HepG2 (cell line): Measurements from ENCODE around the gene PDYN. TPM values are rescaled to one million over a fixed set of nuclear protein-coding genes. Genes with fewer than 3 reads are reported as not detected.

Experiments used
- ATAC-seq: fragments of 200-7000 bp; cut with Tn5 transposase; 3 replicates; pipeline ENCODE4 v1.9.1; 2020; ENCODE audit warnings: mild to moderate bottlenecking, moderate library complexity
- BruUV-seq: library from RNA; stranded (reverse); fragments of 400-500 nt; replicated peaks from 2 replicates; lab custom pipeline; 2021; lab: Mats Ljungman, UMichigan
- CTCF ChIA-PET: fragments of 300-600 bp; formaldehyde crosslinking; extraction: SDS; loops from one replicate; lab custom pipeline; 2021; ENCODE audit warnings: low total read pairs, inconsistent platforms, low intra/inter-chr PET ratio; lab: Yijun Ruan, JAX
- POLR2A ChIA-PET: fragments of 350-600 bp; sonication (Branson Sonifier 250); formaldehyde crosslinking; loops from one replicate; lab custom pipeline; 2020; ENCODE audit warnings: antibody characterized with exemption, inconsistent platforms; lab: Yijun Ruan, JAX
- DNase-seq: peaks from one replicate; pipeline ENCODE4 v3.0.0-alpha.2; 2015; ENCODE audit warnings: low spot score
- FAIRE-seq: peaks from 3 replicates; lab custom pipeline; 2011; peaks lifted over from hg19 to GRCh38; lab: Jason Lieb, UNC
- H2AFZ ChIP-seq: one replicate; pipeline ENCODE4 v1.6.1; 2011; ENCODE audit warnings: low read length, inconsistent platforms
- H3K27ac ChIP-seq: fragments of 300-600 bp; 3 replicates; pipeline ENCODE4 v1.8.0; 2011; ENCODE audit warnings: mixed run types, mild to moderate bottlenecking, mixed read lengths, low read length, inconsistent platforms; ENCODE audit not compliant: insufficient read depth; ENCODE audit errors: extremely low read length
- H3K27me3 ChIP-seq, 2 experiments: fragments of 200-600 bp in 1 of 2; 2 replicates in 1 of 2; 3 replicates in 1 of 2; pipeline versions ENCODE4 v1.6.0 to v1.8.0; 2011; ENCODE audit warnings: low read length in 2 of 2, mild to moderate bottlenecking in 2 of 2, moderate library complexity in 2 of 2, inconsistent platforms in 1 of 2; ENCODE audit not compliant: insufficient read depth in 2 of 2, control insufficient read depth in 1 of 2
- H3K36me3 ChIP-seq, 2 experiments: fragments of 200-600 bp in 1 of 2; replicated peaks in 1 of 2; 2 replicates in 1 of 2; 3 replicates in 1 of 2; pipeline versions ENCODE4 v1.5.1 to v1.8.0; 2011; ENCODE audit warnings: low read length in 2 of 2, inconsistent platforms in 1 of 2; ENCODE audit not compliant: insufficient read depth in 2 of 2, control insufficient read depth in 1 of 2
- H3K4me1 ChIP-seq: 2 replicates; pipeline ENCODE4 v1.5.1; 2012; ENCODE audit warnings: low read length, inconsistent platforms; ENCODE audit not compliant: insufficient read depth
- H3K4me2 ChIP-seq: 2 replicates; pipeline ENCODE4 v1.6.0; 2011; ENCODE audit warnings: low read depth, low read length, inconsistent platforms
- H3K4me3 ChIP-seq, 3 experiments: fragments of 200-600 bp in 1 of 3; sonication (generic), shearing (Covaris generic) in 1 of 3; replicated peaks in 1 of 3; 2 replicates each; pipeline ENCODE4 v1.5.1; 2011 to 2016; ENCODE audit warnings: low read length in 3 of 3, inconsistent platforms in 2 of 3, low read depth in 2 of 3, mild to moderate bottlenecking in 2 of 3, control low read depth in 1 of 3, mixed read lengths in 1 of 3; ENCODE audit not compliant: insufficient read depth in 1 of 3
- H3K79me2 ChIP-seq: one replicate; pipeline ENCODE4 v1.6.1; 2011; ENCODE audit warnings: low read length, inconsistent platforms; ENCODE audit not compliant: insufficient read depth
- H3K9ac ChIP-seq: 2 replicates; pipeline ENCODE4 v1.6.0; 2011; ENCODE audit warnings: mild to moderate bottlenecking, low read depth, low read length, inconsistent platforms; ENCODE audit not compliant: insufficient read depth
- H3K9me3 ChIP-seq: 2 replicates; pipeline ENCODE4 v1.5.1; 2012; ENCODE audit warnings: mild to moderate bottlenecking, low read length
- H4K20me1 ChIP-seq: 2 replicates; pipeline ENCODE4 v1.6.0; 2011; ENCODE audit warnings: inconsistent platforms, mild to moderate bottlenecking, low read length, moderate library complexity; ENCODE audit not compliant: insufficient read depth
- AGO2 ChIP-seq: fragments of 200-400 bp; formaldehyde crosslinking; optimal IDR thresholded peaks from 2 replicates; pipeline ENCODE3; 2017; ENCODE audit warnings: mild to moderate bottlenecking, low read depth, low read length, moderate library complexity
- CBX1 ChIP-seq: IDR thresholded peaks from one replicate; pipeline ENCODE4 v1.6.1; 2016; ENCODE audit warnings: antibody characterized with exemption, low read depth
- HDAC1 ChIP-seq: sonication (generic); formaldehyde crosslinking; IDR thresholded peaks from 2 replicates; pipeline ENCODE4 v1.5.1; 2020; ENCODE audit warnings: mild to moderate bottlenecking, missing genetic modification reagents
- PHF5A ChIP-seq: IDR thresholded peaks from one replicate; pipeline ENCODE4 v1.6.1; 2018; ENCODE audit warnings: low read depth, missing genetic modification reagents; ENCODE audit not compliant: unreplicated experiment
- PPARG ChIP-seq: conservative IDR thresholded peaks from 2 replicates; pipeline ENCODE4 v1.6.1; 2016; ENCODE audit warnings: missing biosample characterization, missing genetic modification reagents
- TOPORS ChIP-seq: sonication (generic); formaldehyde crosslinking; IDR thresholded peaks from 2 replicates; pipeline ENCODE4 v1.8.0; 2023; ENCODE audit warnings: mild to moderate bottlenecking, missing genetic modification reagents
- WGBS: methylation state at CpG from one replicate; pipeline ENCODE4 v1.1.6; 2017; ENCODE audit warnings: low lambda C conversion rate; 5-methylcytosine and 5-hydroxymethylcytosine counted together
- in situ Hi-C: cut with HindIII; loops from 2 replicates; pipeline ENCODE4 v1.10.0; 2017; ENCODE audit warnings: low pct_unique_long_range_greater_than_20kb; ENCODE audit not compliant: extremely low pct_ligation_motif_present
- intact Hi-C: fragments of 100-400 bp; cut with micrococcal nuclease; formaldehyde crosslinking; loops from one replicate; pipeline ENCODE4 v1.10.0; 2022; ENCODE audit not compliant: unreplicated experiment
- polyA plus RNA-seq, 8 experiments: library from polyadenylated mRNA; depleted of rRNA in 3 of 8; stranded (reverse) in 7 of 8; unstranded in 1 of 8; fragments of >200 nt; fragmentation: Illumina TruSeq in 4 of 8; extraction: Trizol in 4 of 8; gene quantifications; 2 replicates each; pipeline versions ENCODE4 v1.2.1 to v1.2.3, GENCODE V29; 2011 to 2016; ENCODE audit warnings: low read depth in 4 of 8, missing spikeins in 1 of 8, mixed read lengths in 1 of 8; ENCODE audit not compliant: insufficient read depth in 1 of 8
- total RNA-seq, 5 experiments: library from RNA; depleted of rRNA; stranded (reverse); fragments of >200 nt; fragmentation: Illumina TruSeq; extraction: Trizol; gene quantifications; 2 replicates each; pipeline ENCODE4 v1.2.3, GENCODE V29; 2016; ENCODE audit warnings: low read depth in 1 of 5
- TF ChIP-seq, protein P1 (sequence below): sonication (generic); formaldehyde crosslinking; IDR thresholded peaks from 2 replicates; pipeline ENCODE4 v1.4.0; 2020; ENCODE audit warnings: missing genetic modification reagents, borderline replicate concordance

Gene PDYN
- total and polyA plus RNA-seq, 2 of the 13 experiments (the other 11 are each of a cell fraction or from before 2014, with no cell fraction given), result not detected

DNA sequence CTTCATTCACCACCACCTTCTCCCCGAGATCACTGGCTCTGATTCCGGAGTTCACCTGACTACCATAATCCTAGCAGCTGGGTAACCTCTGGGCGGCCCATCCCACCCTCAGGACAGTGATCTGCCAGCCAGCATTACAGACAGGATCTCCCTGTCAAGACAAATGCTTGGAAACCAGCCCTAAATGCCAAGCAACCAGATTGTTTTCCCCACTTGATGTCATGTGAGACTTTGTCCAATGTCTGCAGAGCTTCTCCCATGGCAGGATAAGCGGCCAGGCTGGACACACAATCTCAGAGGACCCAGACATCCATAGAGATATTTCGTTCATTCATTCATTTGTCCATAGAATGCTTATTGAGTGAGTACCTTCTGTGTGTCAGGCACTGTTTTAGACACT is 32.5 kb downstream of the PDYN start:
- H3K27me3 ChIP-seq, result peaks cover 2 to 14% of the 10 kb centered on the region in 2 experiments; a peak in 2 of 5 replicates
- no peaks in the 10 kb centered on the region for H4K20me1 ChIP-seq
- ATAC-seq (no peak), DNase-seq (no peak), FAIRE-seq (no peak)
- H3K4me3 ChIP-seq, result no peak overlapping the region
- ChIA-PET CTCF (no interaction called here), POLR2A (no interaction called here)
- H3K27ac ChIP-seq, result no peak overlapping the region
- H2AFZ ChIP-seq, result no peak overlapping the region
- H3K4me1 ChIP-seq, result peaks cover 5% of the 10 kb centered on the region; the same call in 1 of the 2 replicates
- in situ Hi-C loops (no loop called here), intact Hi-C loops (loop anchor here (5.0 kb wide), 1 partner anchor 1129 kb away; the partner anchor contains the start of gene FAM110A)
- H3K4me2 ChIP-seq, result no peak overlapping the region
- no peaks in the 10 kb centered on the region for H3K79me2 ChIP-seq
- WGBS, result 8% methylated on average over 5 of the region's 5 CpGs
- no TSS peak for BruUV-seq
- no peaks in the 10 kb centered on the region for H3K9me3 ChIP-seq
- no peaks in the 10 kb centered on the region for H3K36me3 ChIP-seq
- H3K9ac ChIP-seq, result no peak overlapping the region
- TF ChIP-seq PHF5A (CRISPR knock-in tag) (no peak), HDAC1 (CRISPR knock-in tag) (no peak), CBX1 (no peak), PPARG (CRISPR knock-in tag) (no peak)
- TF ChIP-seq, protein P1, sequence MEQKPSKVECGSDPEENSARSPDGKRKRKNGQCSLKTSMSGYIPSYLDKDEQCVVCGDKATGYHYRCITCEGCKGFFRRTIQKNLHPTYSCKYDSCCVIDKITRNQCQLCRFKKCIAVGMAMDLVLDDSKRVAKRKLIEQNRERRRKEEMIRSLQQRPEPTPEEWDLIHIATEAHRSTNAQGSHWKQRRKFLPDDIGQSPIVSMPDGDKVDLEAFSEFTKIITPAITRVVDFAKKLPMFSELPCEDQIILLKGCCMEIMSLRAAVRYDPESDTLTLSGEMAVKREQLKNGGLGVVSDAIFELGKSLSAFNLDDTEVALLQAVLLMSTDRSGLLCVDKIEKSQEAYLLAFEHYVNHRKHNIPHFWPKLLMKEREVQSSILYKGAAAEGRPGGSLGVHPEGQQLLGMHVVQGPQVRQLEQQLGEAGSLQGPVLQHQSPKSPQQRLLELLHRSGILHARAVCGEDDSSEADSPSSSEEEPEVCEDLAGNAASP (CRISPR knock-in tag), result no peak
- TF ChIP-seq, all 625 proteins: peak for 0

DNA sequence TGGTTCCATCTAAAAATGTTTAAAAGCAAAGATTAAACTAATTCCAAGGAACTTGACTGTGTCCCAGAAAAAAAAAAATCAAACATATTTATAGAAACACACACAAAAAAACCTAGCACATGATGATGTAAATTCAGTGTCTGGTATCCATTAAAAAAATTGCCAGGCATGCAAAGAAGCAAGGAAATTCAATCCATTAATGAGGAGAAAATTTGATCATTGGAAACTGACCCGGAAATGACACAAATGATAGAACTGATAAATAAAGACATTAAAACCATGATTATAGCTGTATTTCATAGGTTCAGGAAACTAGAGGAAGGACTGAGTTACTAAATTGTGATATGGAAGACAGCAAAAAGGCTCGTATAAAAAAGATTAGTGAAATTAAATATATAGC is 34.7 kb downstream of the PDYN start:
- POLR2A ChIA-PET, result no interaction called here
- no peaks in the 10 kb centered on the region for H3K36me3 ChIP-seq
- CTCF ChIA-PET, result no interaction called here
- no peak overlapping the region for H2AFZ ChIP-seq
- FAIRE-seq, result no peak
- H3K9me3 ChIP-seq, result no peaks in the 10 kb centered on the region
- H3K27ac ChIP-seq, result no peak overlapping the region
- H3K27me3 ChIP-seq, result peaks cover 2 to 14% of the 10 kb centered on the region in 2 experiments; a peak in 2 of 5 replicates
- no peak for DNase-seq
- intact Hi-C loops (no loop called here), in situ Hi-C loops (no loop called here)
- H3K4me2 ChIP-seq, result no peak overlapping the region
- ATAC-seq, result no peak
- H4K20me1 ChIP-seq, result no peaks in the 10 kb centered on the region
- H3K4me1 ChIP-seq, result no peaks in the 10 kb centered on the region
- no peak overlapping the region for H3K9ac ChIP-seq
- 15% methylated on average over 2 of the region's 2 CpGs for WGBS
- no peak overlapping the region for H3K4me3 ChIP-seq
- no peaks in the 10 kb centered on the region for H3K79me2 ChIP-seq
- TF ChIP-seq TOPORS (CRISPR knock-in tag) (no peak), AGO2 (no peak)
- BruUV-seq, result no TSS peak
